Mesodermal cell (in vitro differentiated cells): ENCODE data around the gene ADRA2B.
"Not testable (repeated sequence)": the region's sequence is repeated elsewhere in the genome, so short reads cannot be mapped to it uniquely, and the experiment has no call there.

Experiments
- H3K27ac ChIP-seq: 2 replicates; pipeline ENCODE4 v1.7.0; 2013; ENCODE audit warnings: mild to moderate bottlenecking, low read depth, low read length, moderate library complexity; ENCODE audit not compliant: severe bottlenecking
- H3K36me3 ChIP-seq: 2 replicates; pipeline ENCODE4 v1.7.1; 2013; ENCODE audit warnings: mild to moderate bottlenecking, low read length, moderate library complexity; ENCODE audit not compliant: control insufficient read depth, insufficient read depth
- H3K4me1 ChIP-seq: one replicate; pipeline ENCODE4 v1.7.1; 2013; ENCODE audit warnings: mild to moderate bottlenecking, low read length; ENCODE audit not compliant: insufficient read depth, control insufficient read depth, poor library complexity, severe bottlenecking
- H3K4me3 ChIP-seq: 2 replicates; pipeline ENCODE4 v1.7.0; 2013; ENCODE audit warnings: low read length, control low read depth, mild to moderate bottlenecking; ENCODE audit not compliant: insufficient read depth, poor library complexity, severe bottlenecking; ENCODE audit errors: extremely low read depth
- H3K9me3 ChIP-seq: 2 replicates; pipeline ENCODE4 v1.7.1; 2013; ENCODE audit warnings: mild to moderate bottlenecking, low read length, moderate library complexity; ENCODE audit not compliant: control insufficient read depth
- WGBS, 2 experiments: methylation state at CpG; one replicate each; pipeline ENCODE4 v1.1.5; 2013; ENCODE audit warnings: missing lambda C conversion rate in 2 of 2; ENCODE audit not compliant: insufficient coverage in 2 of 2; 5-methylcytosine and 5-hydroxymethylcytosine counted together

ADRA2B gene

GRCh38 chr2:96070351-96070750 is 46.0 kb downstream of the ADRA2B start:
- not testable (repeated sequence) for H3K27ac ChIP-seq, H3K36me3 ChIP-seq
- WGBS, 2 experiments, result 98 to 100% methylated on average over 4 to 5 of the region's 5 CpGs

DNA sequence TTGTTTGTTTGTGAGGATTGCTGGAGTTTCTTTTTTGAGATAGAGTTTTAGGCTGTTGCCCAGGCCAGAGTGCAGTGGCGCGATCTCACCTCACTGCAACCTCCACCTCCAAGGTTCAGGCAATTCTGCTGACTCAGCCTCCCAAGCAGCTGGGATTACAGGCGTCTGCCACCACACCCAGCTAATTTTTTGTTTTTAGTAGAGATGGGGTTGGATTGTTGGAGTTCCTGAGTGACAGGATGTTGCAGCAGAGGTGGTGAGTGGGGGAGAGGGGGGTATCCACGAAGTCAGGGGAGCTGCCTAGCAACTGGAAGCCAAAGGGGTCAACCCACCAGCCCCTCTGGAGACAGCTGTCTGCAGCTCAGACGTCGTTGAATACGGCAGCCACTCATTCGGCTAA is 46.5 kb downstream of the ADRA2B start:
- H3K4me1 ChIP-seq, H3K4me3 ChIP-seq, H3K27ac ChIP-seq, H3K9me3 ChIP-seq, H3K36me3 ChIP-seq: not testable (repeated sequence)
- WGBS, 2 experiments, result 74 to 83% methylated on average over 5 of the region's 8 CpGs

More at GRCh38 chr2:96070351-96070750, 46.0 kb downstream of the ADRA2B start:
- not testable (repeated sequence) for H3K4me3 ChIP-seq, H3K9me3 ChIP-seq, H3K4me1 ChIP-seq

- not testable (repeated sequence) for H3K4me1 ChIP-seq, H3K9me3 ChIP-seq, H3K27ac ChIP-seq, H3K4me3 ChIP-seq, H3K36me3 ChIP-seq
- WGBS, 2 experiments, result 84 to 88% methylated on average over 5 to 6 of the region's 9 CpGs
Measured at GRCh38 chr2:96067902-96068581, 48.3 kb downstream of the ADRA2B start.

- not testable (repeated sequence) for H3K27ac ChIP-seq, H3K36me3 ChIP-seq, H3K9me3 ChIP-seq, H3K4me1 ChIP-seq, H3K4me3 ChIP-seq
- WGBS, 2 experiments, result 71 to 76% methylated on average over 2 of the region's 2 CpGs
Measured at GRCh38 chr2:96067098-96067660, 49.2 kb downstream of the ADRA2B start.

DNA sequence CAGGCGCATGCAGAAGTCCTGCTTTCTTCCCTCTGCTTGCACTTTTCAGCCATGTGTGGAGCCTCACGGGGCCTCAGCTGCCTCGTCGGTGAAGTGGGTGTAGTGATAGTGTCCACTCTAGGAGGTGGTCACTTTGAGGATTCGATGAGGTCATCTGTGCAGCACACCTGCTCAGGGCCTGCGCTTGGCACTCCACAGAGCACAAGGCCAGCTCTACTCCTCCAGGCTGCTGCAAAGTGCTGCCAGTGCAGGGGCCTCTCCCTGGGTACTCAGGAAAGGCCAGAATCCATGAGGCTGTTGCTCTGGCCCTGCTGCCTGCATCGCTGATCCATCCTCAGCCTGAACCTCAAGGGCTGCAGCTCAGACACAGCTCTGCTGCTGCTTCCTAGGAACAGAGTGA is 49.9 kb downstream of the ADRA2B start:
- 91 to 93% methylated on average over 2 of the region's 7 CpGs for WGBS, 2 experiments
- not testable (repeated sequence) for H3K27ac ChIP-seq

DNA sequence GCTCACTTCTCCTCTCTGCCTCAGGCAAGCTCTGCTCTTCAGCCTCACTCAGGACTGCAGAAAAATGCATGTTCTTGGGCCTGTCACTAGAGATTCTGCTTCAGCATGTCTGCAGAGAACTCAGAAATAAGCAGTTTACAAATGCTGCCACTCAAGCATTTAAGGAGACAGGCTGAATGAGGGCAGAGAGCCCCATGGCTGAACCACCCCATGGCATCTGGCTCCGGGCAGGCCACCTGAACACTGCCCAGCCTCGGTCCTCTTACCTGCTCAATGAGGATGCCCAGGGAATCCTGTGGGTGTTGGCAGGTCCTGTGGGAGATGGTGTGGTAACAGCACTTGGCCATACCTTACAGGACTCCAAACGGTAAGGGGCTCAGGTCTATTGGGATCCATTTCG is 50.4 kb downstream of the ADRA2B start:
- H3K9me3 ChIP-seq, H3K4me1 ChIP-seq, H3K36me3 ChIP-seq, H3K27ac ChIP-seq, H3K4me3 ChIP-seq: not testable (repeated sequence)
- 88 to 91% methylated on average over 3 of the region's 4 CpGs for WGBS, 2 experiments

More for the DNA sequence above, 49.9 kb downstream of the ADRA2B start:
- not testable (repeated sequence) for H3K9me3 ChIP-seq, H3K36me3 ChIP-seq, H3K4me3 ChIP-seq, H3K4me1 ChIP-seq

GRCh38 chr2:96065381-96065930 is 50.9 kb downstream of the ADRA2B start:
- Histone ChIP-seq H3K36me3 (no peaks in the 10 kb centered on the region), H3K9me3 (no peaks in the 10 kb centered on the region), H3K4me1 (peaks cover 7% of the 10 kb centered on the region), H3K27ac (no peak overlapping the region), H3K4me3 (no peak overlapping the region)
- 88 to 94% methylated on average over 4 of the region's 4 CpGs for WGBS, 2 experiments

DNA sequence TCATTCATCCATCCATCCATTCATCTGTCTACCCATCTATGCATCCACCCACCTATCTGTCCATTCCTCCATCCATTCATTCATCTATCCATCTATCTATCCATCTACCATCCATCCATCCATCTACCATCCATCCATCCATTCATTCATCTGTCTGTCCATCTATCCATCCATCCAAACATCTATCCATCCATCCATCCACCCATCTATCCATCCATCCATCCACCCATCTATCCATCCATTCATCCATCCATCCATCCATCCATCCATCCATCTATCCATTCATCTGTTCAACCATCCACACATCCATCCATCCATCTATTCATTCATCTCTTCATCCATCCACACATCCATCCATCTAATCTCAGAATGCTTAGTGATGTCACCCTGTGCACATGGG is 51.6 kb downstream of the ADRA2B start:
- not testable (repeated sequence) for H3K27ac ChIP-seq, H3K9me3 ChIP-seq, H3K36me3 ChIP-seq, H3K4me1 ChIP-seq, H3K4me3 ChIP-seq

GRCh38 chr2:96064047-96064675 is 52.2 kb downstream of the ADRA2B start:
- H3K36me3 ChIP-seq, H3K4me1 ChIP-seq, H3K4me3 ChIP-seq, H3K27ac ChIP-seq, H3K9me3 ChIP-seq: not testable (repeated sequence)
- WGBS, 2 experiments, result 80 to 92% methylated on average over 1 of the region's 3 CpGs

- H3K36me3 ChIP-seq, H3K4me3 ChIP-seq, H3K4me1 ChIP-seq, H3K9me3 ChIP-seq: not testable (repeated sequence)
- peak overlapping the region; percentile 36 for H3K27ac ChIP-seq
- 47 to 59% methylated on average over 6 to 7 of the region's 12 CpGs for WGBS, 2 experiments
Measured at GRCh38 chr2:96063116-96063899, 53.1 kb downstream of the ADRA2B start.
